ENCODE results near the gene PCSK6.

Gene PCSK6

DNA sequence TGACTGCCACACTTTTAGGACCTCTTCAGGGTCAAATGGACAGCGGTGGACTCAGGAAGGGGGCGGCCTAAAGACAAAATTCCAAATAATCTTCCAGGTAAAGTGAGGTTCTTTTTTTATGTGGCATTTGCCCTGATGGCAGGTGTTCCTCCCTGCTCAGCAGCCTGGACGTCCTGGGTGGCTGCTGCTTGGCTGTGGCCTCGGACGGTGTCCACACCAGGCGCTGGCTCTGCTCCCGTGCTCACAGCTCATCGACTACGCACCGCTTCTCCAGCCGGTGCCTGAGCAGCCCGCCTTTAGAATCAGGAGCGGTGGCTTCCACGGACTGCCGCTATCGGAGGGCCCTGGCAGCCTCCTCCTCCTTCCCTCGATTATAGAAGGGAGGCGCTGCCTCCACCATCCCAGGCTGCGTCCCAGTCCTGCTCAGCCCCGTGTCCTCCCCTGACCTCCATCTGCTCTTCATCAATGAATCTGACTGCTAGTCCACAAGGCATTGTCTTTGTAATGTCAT lies 41.9 kb downstream of the PCSK6 start:
- H3K9me3 ChIP-seq (ENCODE audit: control insufficient read depth, insufficient read depth, low read length), result no peaks in the 10 kb centered on the region
- no peak overlapping the region for H3K4me3 ChIP-seq (ENCODE audit: low read depth, low read length)
- H3K27me3 ChIP-seq (ENCODE audit: control insufficient read depth, insufficient read depth, low read length), result no peaks in the 10 kb centered on the region
- no peak overlapping the region for H3K9ac ChIP-seq (ENCODE audit: low read depth, low read length)
- no peak overlapping the region for H3K27ac ChIP-seq (ENCODE audit: low read depth, low read length)
- no peaks in the 10 kb centered on the region for H3K36me3 ChIP-seq (ENCODE audit: control insufficient read depth, insufficient read depth, low read length)
- H3K4me1 ChIP-seq (ENCODE audit: control insufficient read depth, insufficient read depth, low read length), result no peaks in the 10 kb centered on the region

DNA sequence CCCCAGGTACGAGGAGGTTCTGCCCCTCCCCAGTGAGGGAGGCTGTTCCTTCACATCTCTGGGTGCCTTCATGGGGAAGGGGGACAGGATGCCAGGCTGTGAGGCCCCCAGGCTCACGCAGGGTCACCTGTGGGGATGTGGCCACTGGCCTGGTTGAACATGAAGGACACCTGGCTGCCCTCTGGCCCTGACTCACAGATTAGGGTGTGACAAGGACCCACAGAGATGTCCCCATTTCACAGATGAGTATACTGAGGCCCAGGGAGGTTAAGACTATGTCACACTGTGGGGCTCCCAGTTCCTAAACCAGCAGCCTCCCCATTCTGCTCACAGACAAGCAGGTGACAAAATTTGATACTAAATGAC lies 42.4 kb downstream of the PCSK6 start:
- Histone ChIP-seq H3K9ac (ENCODE audit: low read depth, low read length) (no peak overlapping the region), H3K4me3 (ENCODE audit: low read depth, low read length) (no peak overlapping the region), H3K27me3 (ENCODE audit: control insufficient read depth, insufficient read depth, low read length) (no peaks in the 10 kb centered on the region), H3K4me1 (ENCODE audit: control insufficient read depth, insufficient read depth, low read length) (no peaks in the 10 kb centered on the region), H3K9me3 (ENCODE audit: control insufficient read depth, insufficient read depth, low read length) (no peaks in the 10 kb centered on the region), H3K27ac (ENCODE audit: low read depth, low read length) (no peak overlapping the region), H3K36me3 (ENCODE audit: control insufficient read depth, insufficient read depth, low read length) (no peaks in the 10 kb centered on the region)

DNA sequence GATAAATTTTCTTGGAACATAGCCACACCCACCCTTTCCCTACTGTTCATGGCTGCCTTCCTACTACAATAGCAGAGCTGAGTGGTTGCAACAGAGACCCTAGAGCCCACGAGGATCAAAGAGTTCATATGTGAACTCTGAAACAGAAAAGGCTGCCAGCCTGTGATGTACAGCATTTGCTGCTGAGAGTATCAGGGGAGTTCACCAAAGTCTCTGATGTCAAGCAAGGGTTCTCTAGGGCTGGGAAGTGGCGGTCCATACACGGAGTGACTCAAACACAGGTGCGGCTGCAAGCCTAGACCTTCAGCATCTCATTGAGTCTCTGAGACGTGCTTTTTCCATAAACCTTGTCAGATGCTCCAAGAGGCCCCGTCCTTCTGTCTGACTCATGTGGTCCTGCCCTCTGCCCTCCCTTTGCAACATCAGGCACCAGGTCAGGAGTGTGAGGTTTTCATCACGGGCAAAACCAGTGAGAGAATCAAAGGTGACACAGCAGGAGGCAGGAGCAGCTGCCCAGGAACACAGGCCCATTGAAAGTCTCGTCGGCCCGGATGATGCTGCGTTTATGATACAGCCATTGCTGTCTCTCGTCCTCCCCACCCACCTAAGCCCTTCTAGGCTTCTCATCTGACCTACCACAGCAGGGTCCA lies 42.9 kb downstream of the PCSK6 start:
- H3K27ac ChIP-seq (ENCODE audit: low read depth, low read length), result no peak overlapping the region
- no peaks in the 10 kb centered on the region for H3K27me3 ChIP-seq (ENCODE audit: control insufficient read depth, insufficient read depth, low read length)
- H3K36me3 ChIP-seq (ENCODE audit: control insufficient read depth, insufficient read depth, low read length), result no peaks in the 10 kb centered on the region
- no peaks in the 10 kb centered on the region for H3K4me1 ChIP-seq (ENCODE audit: control insufficient read depth, insufficient read depth, low read length)
- H3K4me3 ChIP-seq (ENCODE audit: low read depth, low read length), result no peak overlapping the region
- no peaks in the 10 kb centered on the region for H3K9me3 ChIP-seq (ENCODE audit: control insufficient read depth, insufficient read depth, low read length)
- no peak overlapping the region for H3K9ac ChIP-seq (ENCODE audit: low read depth, low read length)

DNA sequence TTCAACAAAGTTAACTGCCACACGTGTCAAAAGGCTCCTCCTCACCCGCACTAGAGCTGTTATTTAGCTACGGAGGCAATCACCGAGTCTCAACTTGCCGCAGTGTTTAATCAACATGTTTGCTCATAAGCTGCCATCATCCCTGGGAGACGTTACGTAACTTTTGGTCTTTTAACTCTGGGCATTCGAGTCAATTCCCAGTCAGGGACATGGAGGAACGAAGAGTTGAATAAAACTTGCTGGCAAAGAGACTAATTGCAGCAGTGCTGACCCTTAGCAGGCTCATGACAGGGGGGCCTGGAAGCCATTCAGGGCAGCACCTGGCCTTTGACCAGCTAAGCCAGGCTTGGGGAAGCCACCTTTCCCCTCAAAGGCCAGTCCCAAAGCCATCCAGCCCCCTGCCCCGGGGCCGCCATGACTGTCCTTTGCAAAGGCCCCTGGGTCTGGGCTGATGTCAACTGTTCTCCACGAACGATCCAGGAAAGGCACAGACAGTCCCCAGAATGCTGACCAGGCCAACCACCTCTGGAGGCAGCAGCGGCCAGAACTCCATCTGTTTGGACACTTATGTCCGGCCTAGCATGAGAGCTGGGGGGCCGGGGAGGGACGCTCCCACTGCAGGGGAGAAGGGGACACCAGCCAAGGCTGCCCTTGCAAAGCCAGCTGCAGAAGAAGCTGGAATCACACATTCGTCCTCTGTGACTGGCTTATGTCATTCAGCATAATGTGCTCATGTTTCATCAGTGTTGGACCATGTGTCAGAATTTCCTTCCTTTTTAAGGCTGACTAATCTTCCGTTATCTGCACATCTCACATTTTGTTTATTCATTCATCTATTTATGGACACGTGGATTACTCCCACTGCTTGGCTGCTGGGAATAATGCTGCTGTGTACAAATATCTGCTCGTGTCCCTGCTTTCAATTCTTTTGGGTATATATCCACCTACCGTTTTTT lies 43.7 kb downstream of the PCSK6 start:
- no peaks in the 10 kb centered on the region for H3K4me1 ChIP-seq (ENCODE audit: control insufficient read depth, insufficient read depth, low read length)
- H3K27ac ChIP-seq (ENCODE audit: low read depth, low read length), result no peak overlapping the region
- H3K27me3 ChIP-seq (ENCODE audit: control insufficient read depth, insufficient read depth, low read length), result no peaks in the 10 kb centered on the region
- H3K9ac ChIP-seq (ENCODE audit: low read depth, low read length), result no peak overlapping the region
- H3K36me3 ChIP-seq (ENCODE audit: control insufficient read depth, insufficient read depth, low read length), result no peaks in the 10 kb centered on the region
- H3K4me3 ChIP-seq (ENCODE audit: low read depth, low read length), result no peak overlapping the region
- no peaks in the 10 kb centered on the region for H3K9me3 ChIP-seq (ENCODE audit: control insufficient read depth, insufficient read depth, low read length)

DNA sequence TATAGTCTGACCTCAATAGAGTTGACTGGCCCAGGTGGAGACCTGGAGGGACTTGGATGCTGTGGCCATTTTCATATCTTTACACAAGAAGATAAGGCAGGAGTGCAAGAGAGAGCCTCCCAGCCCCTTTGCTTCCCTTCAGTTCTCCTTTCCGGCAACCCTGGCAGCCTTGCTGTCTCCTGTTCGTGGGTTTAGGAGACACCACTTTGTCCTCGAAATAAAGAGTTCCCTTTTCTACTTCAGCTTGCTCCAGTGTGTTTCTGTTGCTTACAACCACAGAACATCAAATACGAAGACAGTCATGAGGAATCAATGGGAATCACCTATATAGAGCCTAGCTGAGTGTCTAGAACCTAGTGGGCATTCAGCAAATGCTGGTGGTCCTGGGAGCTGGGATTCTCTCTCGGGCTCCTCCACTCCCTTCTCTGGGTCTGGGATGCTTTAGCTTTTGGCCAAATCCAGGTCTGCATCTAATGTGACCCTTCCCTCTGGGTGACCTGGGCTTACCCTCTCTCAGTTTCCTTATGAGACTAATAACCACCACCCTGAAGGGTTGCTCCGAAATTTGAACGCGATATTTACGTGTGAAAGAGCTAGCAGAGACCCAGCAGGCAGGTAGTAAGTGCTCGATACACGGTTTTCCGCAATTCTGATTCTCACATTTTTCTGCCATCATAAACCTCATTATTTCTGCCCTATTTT lies 44.5 kb downstream of the PCSK6 start:
- Histone ChIP-seq H3K4me1 (ENCODE audit: control insufficient read depth, insufficient read depth, low read length) (no peaks in the 10 kb centered on the region), H3K9me3 (ENCODE audit: control insufficient read depth, insufficient read depth, low read length) (no peaks in the 10 kb centered on the region), H3K27ac (ENCODE audit: low read depth, low read length) (no peak overlapping the region), H3K36me3 (ENCODE audit: control insufficient read depth, insufficient read depth, low read length) (no peaks in the 10 kb centered on the region), H3K27me3 (ENCODE audit: control insufficient read depth, insufficient read depth, low read length) (no peaks in the 10 kb centered on the region), H3K9ac (ENCODE audit: low read depth, low read length) (no peak overlapping the region), H3K4me3 (ENCODE audit: low read depth, low read length) (no peak overlapping the region)

DNA sequence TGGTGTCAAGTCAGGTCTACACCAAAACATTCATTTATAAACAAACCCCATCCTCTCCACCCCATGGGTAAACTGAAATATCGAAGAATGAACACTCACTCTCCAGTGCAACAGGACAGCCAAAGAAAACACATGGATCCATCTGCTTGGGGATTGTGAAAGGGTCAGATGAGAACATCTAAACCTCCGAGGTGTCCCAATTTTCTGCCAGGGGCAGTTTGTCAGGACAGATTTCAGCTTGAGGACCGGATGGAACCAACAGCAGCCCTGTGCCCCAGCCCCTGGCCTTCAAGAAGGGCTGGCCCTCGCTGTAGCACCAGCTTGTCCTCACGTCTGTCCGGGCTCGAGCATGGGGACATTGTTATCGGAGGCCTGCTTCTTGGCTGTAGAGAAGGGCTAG lies 45.5 kb downstream of the PCSK6 start:
- H3K36me3 ChIP-seq (ENCODE audit: control insufficient read depth, insufficient read depth, low read length), result no peaks in the 10 kb centered on the region

DNA sequence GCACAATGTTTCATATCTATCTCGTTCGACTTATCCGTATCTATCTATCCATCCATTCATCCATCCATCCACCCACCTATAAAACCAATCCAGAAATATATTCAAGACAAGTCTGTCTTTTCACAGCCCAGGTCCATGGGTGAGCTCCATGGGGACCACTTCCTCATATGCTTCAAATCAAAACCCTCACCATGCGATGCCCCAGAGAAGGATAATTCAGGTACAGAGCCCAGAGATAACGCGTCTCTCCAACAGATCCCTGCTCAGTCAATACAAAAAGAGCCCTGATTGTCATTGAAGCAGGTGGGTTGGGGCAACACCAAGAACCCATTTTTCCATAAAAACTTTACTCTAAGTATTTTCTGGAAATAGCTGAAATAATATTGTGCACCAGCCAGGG lies 47.2 kb downstream of the PCSK6 start:
- Histone ChIP-seq H3K36me3 (ENCODE audit: control insufficient read depth, insufficient read depth, low read length) (no peaks in the 10 kb centered on the region), H3K4me1 (ENCODE audit: control insufficient read depth, insufficient read depth, low read length) (no peaks in the 10 kb centered on the region), H3K9me3 (ENCODE audit: control insufficient read depth, insufficient read depth, low read length) (no peaks in the 10 kb centered on the region), H3K27ac (ENCODE audit: low read depth, low read length) (no peak overlapping the region), H3K4me3 (ENCODE audit: low read depth, low read length) (no peak overlapping the region), H3K27me3 (ENCODE audit: control insufficient read depth, insufficient read depth, low read length) (no peaks in the 10 kb centered on the region), H3K9ac (ENCODE audit: low read depth, low read length) (no peak overlapping the region)

More for the DNA sequence above, 45.5 kb downstream of the PCSK6 start:
- Histone ChIP-seq H3K9ac (ENCODE audit: low read depth, low read length) (no peak overlapping the region), H3K9me3 (ENCODE audit: control insufficient read depth, insufficient read depth, low read length) (no peaks in the 10 kb centered on the region), H3K4me3 (ENCODE audit: low read depth, low read length) (no peak overlapping the region), H3K4me1 (ENCODE audit: control insufficient read depth, insufficient read depth, low read length) (no peaks in the 10 kb centered on the region), H3K27ac (ENCODE audit: low read depth, low read length) (no peak overlapping the region), H3K27me3 (ENCODE audit: control insufficient read depth, insufficient read depth, low read length) (no peaks in the 10 kb centered on the region)

DNA sequence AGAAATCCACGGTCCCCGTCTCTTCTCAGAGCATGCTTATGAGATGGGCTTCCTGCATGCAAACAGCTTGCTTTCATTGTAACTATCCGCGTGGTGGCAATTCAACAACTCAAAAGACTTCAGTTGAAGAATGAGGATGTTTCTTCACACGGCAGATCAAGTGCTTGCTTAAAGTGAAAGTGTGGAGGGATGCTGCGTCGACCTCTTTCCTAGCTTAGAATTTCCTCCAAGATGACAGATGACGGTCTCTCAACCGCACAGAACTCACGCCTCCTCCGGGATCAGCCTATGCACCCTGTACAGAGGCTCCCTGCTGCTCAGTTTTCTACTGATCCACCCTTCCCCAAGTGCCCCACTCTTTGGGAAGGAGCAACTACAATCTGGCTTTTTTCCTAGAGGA lies 47.8 kb downstream of the PCSK6 start:
- Histone ChIP-seq H3K9ac (ENCODE audit: low read depth, low read length) (no peak overlapping the region), H3K4me1 (ENCODE audit: control insufficient read depth, insufficient read depth, low read length) (no peaks in the 10 kb centered on the region), H3K36me3 (ENCODE audit: control insufficient read depth, insufficient read depth, low read length) (no peaks in the 10 kb centered on the region), H3K9me3 (ENCODE audit: control insufficient read depth, insufficient read depth, low read length) (no peaks in the 10 kb centered on the region), H3K27ac (ENCODE audit: low read depth, low read length) (no peak overlapping the region), H3K27me3 (ENCODE audit: control insufficient read depth, insufficient read depth, low read length) (no peaks in the 10 kb centered on the region), H3K4me3 (ENCODE audit: low read depth, low read length) (no peak overlapping the region)

DNA sequence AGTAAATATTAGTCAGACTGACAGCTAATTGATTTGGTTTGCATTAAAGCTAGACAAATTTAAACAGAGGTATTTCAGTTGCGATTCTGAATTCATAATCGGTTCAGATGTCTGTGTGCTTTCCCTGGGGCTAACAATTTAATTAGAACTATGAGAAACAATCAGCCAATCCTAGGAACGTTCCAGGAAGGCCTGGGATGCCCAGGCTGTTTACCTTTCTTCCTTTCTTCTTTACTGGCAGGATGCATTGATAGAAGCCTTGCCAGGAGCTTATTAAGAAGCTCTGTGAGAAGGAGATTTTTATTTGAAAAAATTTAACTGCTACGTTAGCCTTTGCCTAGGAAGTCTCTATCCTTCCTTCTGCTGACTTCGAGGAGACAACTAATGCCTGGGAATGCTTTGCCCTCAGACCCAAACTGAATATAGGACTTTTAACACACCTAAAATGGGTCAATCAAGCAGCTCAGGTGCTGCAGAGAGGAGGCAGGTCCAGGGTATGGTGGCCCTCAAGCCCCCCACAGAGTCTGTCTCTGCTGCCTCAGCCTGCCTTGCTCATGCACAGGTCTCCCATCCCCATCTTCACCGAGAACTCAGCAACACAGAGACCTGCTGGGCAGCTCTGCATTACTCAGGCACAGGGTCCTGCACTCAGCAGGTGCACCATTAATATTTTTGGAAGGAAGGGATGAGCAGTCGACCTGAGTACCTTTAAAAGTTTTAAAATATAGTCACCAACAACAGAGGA lies 48.5 kb downstream of the PCSK6 start:
- Histone ChIP-seq H3K4me1 (ENCODE audit: control insufficient read depth, insufficient read depth, low read length) (no peaks in the 10 kb centered on the region), H3K4me3 (ENCODE audit: low read depth, low read length) (no peak overlapping the region), H3K27me3 (ENCODE audit: control insufficient read depth, insufficient read depth, low read length) (no peaks in the 10 kb centered on the region), H3K27ac (ENCODE audit: low read depth, low read length) (no peak overlapping the region), H3K9me3 (ENCODE audit: control insufficient read depth, insufficient read depth, low read length) (no peaks in the 10 kb centered on the region), H3K36me3 (ENCODE audit: control insufficient read depth, insufficient read depth, low read length) (no peaks in the 10 kb centered on the region), H3K9ac (ENCODE audit: low read depth, low read length) (no peak overlapping the region)

DNA sequence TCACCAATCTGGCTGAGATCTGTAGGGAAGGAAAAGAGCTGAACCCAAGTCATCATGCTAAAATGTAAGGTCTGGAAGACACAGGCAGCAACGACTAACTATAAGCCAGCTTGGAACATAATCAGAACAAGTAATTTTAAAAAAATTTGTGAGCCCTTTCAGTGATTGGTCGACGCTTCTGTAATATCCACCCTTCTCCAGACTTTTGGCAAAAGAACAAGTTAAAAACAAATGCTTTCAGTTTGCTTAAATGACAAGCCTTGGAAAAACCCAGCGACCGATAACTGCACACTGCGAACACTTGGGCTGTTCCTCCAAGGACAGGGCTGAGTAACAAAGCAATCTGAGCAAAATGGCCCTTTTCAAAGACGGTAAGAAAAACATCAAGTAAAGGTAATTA lies 49.6 kb downstream of the PCSK6 start:
- H3K27me3 ChIP-seq (ENCODE audit: control insufficient read depth, insufficient read depth, low read length), result no peaks in the 10 kb centered on the region
- H3K36me3 ChIP-seq (ENCODE audit: control insufficient read depth, insufficient read depth, low read length), result no peaks in the 10 kb centered on the region
- H3K4me1 ChIP-seq (ENCODE audit: control insufficient read depth, insufficient read depth, low read length), result no peaks in the 10 kb centered on the region
- H3K9me3 ChIP-seq (ENCODE audit: control insufficient read depth, insufficient read depth, low read length), result no peaks in the 10 kb centered on the region
- no peak overlapping the region for H3K9ac ChIP-seq (ENCODE audit: low read depth, low read length)
- H3K4me3 ChIP-seq (ENCODE audit: low read depth, low read length), result no peak overlapping the region
- H3K27ac ChIP-seq (ENCODE audit: low read depth, low read length), result no peak overlapping the region

Measured in HUES48 (cell line).